Choroid plexus epithelial cell (primary cell): ENCODE data around the gene CCDC141.
A peak's percentile ranks its signal among the peaks of the same experiment; 100 is the strongest.

Experiments used
- DNase-seq: peaks from one replicate; pipeline ENCODE4 v3.0.0-alpha.2; 2010; ENCODE audit warnings: low read depth
- H3K4me3 ChIP-seq: 2 replicates; pipeline ENCODE4 v1.5.1; 2011; ENCODE audit warnings: low read depth, mild to moderate bottlenecking, control low read depth, low read length, moderate library complexity
- TF ChIP-seq, protein P1 (sequence below): conservative IDR thresholded peaks from 2 replicates; pipeline ENCODE4 v1.5.1; 2011; ENCODE audit warnings: low read depth, mild to moderate bottlenecking, control low read depth, inconsistent platforms, low read length, moderate library complexity

Gene CCDC141

DNA sequence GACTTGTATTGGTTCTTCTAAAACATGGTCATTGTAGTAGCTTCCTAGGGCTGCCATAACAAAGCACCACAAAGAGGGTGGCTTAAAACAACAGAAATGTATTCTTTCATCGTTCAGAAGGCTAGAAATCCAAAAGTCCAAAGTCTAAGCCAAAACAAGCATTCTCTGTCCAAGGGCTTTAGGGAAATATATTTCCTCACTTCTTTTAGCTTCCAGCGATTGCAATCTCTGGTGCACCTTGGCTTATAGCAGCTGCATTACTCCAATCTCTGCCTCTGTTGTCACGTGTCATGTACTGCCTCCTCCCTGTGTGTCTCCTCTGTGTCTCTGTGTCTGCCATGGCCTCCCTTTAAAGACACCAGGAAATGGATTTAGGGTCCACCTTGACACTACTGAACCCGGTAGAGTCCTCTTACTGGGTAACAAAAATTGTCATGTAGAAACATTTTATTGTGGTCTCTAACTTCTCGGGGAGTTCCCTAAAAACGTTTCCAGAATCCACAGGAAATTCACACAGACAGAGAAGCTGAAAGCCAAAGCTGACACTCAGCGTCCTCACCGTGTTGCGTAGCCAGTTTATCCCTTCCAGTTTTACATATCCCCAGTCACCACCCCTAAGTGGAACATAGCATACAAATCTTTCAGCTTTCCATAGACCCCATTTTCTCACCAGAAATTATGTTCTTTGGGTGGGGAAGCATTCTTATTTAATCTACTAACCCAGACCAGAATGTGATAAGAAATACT is 222.0 kb downstream of the CCDC141 start:
- DNase-seq, result no peak
- TF ChIP-seq, protein P1, sequence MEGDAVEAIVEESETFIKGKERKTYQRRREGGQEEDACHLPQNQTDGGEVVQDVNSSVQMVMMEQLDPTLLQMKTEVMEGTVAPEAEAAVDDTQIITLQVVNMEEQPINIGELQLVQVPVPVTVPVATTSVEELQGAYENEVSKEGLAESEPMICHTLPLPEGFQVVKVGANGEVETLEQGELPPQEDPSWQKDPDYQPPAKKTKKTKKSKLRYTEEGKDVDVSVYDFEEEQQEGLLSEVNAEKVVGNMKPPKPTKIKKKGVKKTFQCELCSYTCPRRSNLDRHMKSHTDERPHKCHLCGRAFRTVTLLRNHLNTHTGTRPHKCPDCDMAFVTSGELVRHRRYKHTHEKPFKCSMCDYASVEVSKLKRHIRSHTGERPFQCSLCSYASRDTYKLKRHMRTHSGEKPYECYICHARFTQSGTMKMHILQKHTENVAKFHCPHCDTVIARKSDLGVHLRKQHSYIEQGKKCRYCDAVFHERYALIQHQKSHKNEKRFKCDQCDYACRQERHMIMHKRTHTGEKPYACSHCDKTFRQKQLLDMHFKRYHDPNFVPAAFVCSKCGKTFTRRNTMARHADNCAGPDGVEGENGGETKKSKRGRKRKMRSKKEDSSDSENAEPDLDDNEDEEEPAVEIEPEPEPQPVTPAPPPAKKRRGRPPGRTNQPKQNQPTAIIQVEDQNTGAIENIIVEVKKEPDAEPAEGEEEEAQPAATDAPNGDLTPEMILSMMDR, result no peak
- no peak overlapping the region for H3K4me3 ChIP-seq

DNA sequence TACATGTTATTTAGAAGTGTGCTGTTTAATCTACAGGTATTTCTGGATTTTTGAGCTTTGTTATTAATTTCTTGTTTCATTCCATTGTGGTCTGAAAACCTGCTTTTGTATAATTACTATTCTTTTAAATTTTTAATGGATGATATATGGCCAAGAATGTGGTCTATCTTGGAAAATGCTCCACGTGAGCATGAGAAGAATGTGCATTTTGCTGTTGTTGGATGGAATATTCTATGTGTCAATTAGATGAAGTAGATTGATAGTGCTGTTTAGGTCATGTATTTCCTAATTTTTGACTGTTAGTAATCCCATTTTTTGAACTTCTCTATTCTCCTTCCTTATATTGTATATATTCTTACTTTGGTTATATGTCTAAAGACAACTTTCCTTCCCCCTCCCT is 222.8 kb downstream of the CCDC141 start:
- H3K4me3 ChIP-seq, result no peak overlapping the region
- no peak for DNase-seq
- TF ChIP-seq, protein P1, result no peak

DNA sequence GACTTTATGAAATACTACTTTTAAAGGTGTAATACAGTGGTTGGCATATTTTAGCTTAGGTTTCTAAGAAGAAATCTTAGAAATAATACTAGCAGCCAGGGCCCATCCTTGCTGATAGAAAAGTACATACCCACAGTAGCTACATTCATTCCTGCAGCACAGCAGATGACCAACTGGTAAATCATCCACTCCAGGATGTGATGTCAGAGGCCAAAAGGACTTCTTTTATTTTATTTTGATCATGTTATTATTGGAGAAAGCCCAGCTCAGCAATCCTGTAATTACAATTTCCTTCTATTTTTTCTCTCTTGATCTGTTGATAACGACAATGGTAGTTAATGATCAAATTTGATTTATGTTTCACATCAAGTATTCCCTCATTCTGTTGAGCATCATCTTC is 224.8 kb downstream of the CCDC141 start:
- H3K4me3 ChIP-seq, result no peak overlapping the region
- DNase-seq, result peak; percentile 78
- TF ChIP-seq, protein P1, result no peak

DNA sequence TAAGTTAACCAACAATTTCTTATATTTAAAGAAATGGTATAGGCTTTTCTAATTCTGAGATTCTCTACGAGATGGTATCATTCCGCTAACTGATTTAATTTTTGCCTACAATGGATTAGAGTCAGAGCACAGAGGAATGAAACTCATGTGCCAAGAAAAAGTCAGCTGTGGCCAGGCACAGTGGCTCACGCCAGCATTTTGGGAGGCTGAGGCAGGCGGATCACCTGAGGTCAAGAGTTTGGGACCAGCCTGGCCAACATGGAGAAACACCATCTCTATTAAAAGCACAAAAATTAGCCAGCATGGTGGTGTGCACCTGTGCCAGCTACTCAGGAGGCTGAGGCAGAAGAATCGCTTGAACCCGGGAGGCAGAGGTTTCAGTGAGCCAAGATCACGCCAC is 225.8 kb downstream of the CCDC141 start:
- no peak overlapping the region for H3K4me3 ChIP-seq
- DNase-seq, result no peak
- TF ChIP-seq, protein P1, result no peak

DNA sequence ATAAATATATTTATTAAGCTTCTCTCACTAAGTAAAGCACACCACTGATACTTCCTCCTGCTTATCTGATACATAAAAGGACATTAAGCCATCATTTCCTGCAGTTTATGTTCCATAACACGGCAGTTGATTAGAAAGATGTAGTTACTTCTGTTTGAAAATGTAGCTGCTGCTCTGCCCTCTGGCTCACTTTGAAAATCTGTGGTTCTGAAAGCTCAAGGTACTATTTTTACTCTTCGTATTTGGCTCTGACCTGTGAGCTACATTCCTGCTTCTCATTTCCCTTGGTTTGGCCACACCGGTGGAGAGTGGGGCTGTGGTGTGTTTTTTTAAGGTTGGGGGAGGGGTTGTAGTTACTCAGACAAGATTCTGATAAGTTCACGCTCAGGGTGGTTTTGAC is 229.9 kb downstream of the CCDC141 start:
- H3K4me3 ChIP-seq, result peak overlapping the region; percentile 28
- DNase-seq, result peak; percentile 31

DNA sequence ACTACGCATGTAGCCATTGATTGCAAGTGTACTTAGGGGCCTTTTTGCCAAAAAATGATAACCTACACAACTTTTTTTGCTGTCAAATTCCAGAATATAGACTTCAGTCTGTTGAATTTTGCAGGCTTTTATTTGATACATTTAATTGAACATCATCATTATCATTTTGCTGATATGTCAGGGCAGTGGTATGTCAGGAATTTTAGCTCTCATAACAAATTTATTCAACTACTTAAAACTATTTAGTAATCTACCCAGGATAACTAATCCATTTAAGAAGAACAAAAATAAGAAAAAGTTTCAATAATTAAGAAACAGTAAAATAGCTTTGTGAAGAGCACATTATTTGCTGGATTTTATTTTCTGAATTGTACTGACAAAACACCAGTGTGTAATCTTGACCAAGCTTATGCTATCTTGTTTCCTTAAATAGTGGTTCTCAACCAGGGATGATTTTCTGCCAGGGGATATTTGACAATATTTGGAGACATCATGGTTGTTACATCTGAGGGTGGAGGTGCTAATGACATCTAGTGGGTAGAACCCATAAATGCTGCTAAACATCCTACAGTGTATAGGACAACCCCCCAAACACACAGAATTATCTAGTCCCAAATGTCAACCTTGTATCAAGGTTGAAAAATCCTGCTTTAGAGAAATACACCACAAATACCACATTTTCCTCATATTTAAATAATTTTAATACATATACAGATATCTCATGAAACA is 230.6 kb downstream of the CCDC141 start:
- DNase-seq, result peak; percentile 35
- no peak overlapping the region for H3K4me3 ChIP-seq
- TF ChIP-seq, protein P1, result no peak

More for the DNA sequence above, 229.9 kb downstream of the CCDC141 start:
- TF ChIP-seq, protein P1, result no peak

DNA sequence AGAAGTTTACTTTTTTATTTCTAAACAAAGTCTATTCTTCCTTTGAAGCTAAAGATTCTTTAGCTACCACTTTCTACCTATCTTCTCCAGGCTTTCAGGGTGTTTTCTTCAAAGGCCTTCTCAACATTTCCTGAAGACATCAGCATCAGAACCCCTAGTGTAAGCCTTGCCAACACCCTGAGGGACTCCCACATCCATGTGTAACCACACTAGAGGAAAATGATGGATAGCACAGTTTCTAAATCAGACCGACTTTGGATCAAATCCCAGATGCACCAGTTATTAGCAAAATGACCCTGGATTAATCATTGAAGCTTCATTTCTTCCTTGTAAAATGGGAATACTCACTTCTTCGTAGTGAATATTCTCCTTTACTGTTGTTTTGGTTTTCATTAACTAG is 238.0 kb downstream of the CCDC141 start:
- no peak overlapping the region for H3K4me3 ChIP-seq
- TF ChIP-seq, protein P1, result no peak
- no peak for DNase-seq
